Adipose tissue (tissue), 3 donors: ENCODE results near the gene KCNH1. TPM values are rescaled to one million over a fixed set of nuclear protein-coding genes. Genes with fewer than 3 reads are reported as not detected.

ENCODE experiments used
- H3K27ac ChIP-seq: one replicate; pipeline ENCODE4 v1.5.1; 2013; ENCODE audit warnings: low read depth, low read length
- WGBS, 3 donors: extraction: QIAGEN DNeasy Blood & Tissue Kit; methylation state at CpG; one replicate each; pipeline ENCODE4 v1.1.7; 2013; 5-methylcytosine and 5-hydroxymethylcytosine counted together
- polyA plus RNA-seq, 3 donors: library from polyadenylated mRNA; stranded (reverse); fragments of 200-250 nt; gene quantifications; one replicate each; pipeline ENCODE4 v1.2.3, GENCODE V29; 2013
- donor health status: healthy with polysubstance abuse.
- donor health status: Bipolar disorder and iron deficiency.
- donor health status: healthy.

The KCNH1 gene
- polyA plus RNA-seq, 3 donors = 0.08 to 0.15 TPM; not detected in 1

DNA sequence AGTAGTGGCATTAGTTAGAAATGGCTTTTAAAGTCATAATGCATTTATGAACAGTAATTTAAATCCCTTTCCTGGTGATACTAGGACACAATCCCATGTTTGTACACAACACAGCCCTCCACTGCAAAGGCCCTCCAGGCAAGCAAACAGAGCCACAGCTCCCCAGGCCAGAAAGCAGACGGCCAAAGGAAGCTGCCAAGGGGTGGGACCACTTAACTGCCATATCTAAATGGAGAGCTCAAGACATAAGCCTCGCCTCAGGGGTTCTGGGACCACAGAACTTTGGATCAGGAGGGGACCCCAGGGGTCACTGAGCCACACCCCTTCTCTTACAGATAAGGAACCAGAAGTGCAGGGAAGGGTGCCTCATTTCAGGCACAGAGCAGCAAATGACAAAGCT, 189.7 kb downstream of the KCNH1 start:
- 21 to 42% (median 35%) methylated on average over 2 of the region's 2 CpGs for WGBS, 3 donors
- H3K27ac ChIP-seq = no peak overlapping the region

DNA sequence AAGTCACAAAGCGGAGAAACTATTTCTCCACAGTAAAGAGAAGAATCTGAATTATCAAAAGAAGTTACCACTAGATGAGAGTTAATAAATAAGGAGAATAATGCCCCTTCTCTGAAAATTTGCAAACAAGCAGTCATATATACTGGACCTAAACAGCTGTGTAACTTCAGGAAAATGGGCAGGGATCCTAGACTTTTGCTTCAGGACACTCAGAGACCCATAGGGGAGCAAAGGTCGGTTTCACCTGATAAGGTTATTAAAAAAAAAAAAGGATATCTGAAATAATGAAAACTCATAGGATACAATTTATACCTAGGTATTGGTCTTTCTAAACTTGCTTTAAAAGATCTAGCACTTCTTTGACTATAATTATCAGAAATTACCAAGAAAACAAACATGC, 191.4 kb downstream of the KCNH1 start:
- WGBS, 3 donors = 57 to 83% (median 82%) methylated on average over 2 of the region's 2 CpGs
- no peak overlapping the region for H3K27ac ChIP-seq

DNA sequence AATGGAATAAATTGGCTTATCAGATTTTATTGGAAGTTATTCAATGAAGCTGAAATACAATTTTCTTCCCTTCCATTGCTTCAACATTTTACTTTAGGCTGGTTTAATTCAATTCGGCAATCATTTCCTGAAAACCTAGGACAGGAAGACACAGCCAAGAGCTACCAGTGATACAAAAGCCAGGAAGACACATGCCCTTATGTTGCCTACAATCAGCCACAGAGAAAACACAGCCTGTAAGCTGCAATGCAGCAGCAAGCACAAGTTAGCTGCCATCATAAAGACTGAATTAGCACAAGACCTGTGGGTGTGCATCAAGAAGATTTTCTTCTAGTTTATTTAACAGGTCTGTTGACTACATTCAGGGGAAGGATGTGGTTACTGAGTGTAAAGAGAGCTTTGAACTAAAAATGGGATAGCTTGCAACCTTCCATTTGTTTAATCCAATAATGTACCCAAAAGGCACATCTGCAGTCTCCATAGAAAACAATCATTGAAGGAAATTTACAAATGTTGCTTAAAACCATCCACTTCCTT, 193.8 kb downstream of the KCNH1 start:
- 35 to 81% (median 39%) methylated on average over 1 of the region's 1 CpG for WGBS, 3 donors
- no peak overlapping the region for H3K27ac ChIP-seq

DNA sequence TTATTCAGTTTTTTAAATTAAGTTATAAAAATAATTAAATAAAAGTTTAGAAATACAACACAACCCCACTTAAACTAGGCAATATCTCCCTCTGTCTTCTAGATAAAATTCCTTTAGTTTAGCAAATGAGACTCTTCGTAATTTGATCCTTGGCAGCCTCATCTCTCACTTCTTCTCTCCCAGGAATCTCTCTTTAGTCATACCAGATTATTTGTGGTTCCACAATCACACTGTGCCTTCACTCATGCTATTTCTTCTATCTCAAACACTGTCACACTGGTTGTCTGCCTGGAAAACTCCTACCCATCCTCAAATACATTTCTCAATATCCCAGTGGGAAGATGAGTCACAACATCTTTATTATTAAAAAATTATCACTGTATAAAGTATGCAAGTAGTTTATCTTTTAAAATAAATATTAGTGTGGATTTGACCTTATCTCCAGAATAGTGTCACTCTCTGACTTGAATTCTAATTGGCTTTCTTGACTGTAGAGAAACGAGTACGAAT, 195.5 kb downstream of the KCNH1 start:
- 57 to 80% (median 75%) methylated on average over 3 of the region's 3 CpGs for WGBS, 3 donors
- H3K27ac ChIP-seq = no peak overlapping the region

DNA sequence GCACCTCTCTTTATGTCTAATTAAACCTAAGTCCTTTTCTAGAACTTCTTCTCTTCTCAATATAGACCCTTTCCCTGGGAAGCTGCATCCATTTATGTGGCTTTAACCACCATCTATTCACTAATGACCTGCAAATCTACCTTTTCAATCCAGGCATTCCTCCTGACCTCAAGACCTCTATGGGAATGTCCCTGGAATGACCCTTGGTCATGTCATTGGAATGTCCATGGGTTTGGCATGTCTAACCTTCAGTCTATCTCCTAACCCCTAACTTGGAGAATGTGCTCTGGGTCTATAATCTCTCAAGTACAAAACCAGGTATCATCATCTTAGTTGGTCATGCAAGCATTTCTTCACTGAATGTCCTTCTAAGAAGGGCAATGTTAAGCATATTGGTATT, 196.1 kb downstream of the KCNH1 start:
- no peak overlapping the region for H3K27ac ChIP-seq

DNA sequence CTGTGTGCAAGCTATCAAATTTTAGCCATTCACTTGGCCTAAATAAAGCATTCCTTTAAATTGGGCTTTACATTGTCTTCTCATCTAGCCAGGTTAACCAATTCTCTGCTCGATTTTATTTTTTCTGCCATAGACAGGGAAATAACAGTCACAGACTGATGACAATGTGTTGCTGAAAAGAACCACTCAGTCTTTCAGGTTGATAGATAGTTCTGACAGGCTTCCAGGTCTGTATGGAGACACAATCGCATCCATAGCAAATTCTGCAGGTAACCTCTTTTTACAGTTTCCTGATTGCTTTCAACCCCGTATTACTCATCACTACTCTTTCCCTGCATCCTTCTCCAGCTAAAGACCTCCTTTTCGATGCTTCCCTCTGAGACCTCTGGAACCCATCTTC, 198.0 kb downstream of the KCNH1 start:
- no peak overlapping the region for H3K27ac ChIP-seq
- 74 to 86% (median 84%) methylated on average over 4 of the region's 4 CpGs for WGBS, 3 donors

DNA sequence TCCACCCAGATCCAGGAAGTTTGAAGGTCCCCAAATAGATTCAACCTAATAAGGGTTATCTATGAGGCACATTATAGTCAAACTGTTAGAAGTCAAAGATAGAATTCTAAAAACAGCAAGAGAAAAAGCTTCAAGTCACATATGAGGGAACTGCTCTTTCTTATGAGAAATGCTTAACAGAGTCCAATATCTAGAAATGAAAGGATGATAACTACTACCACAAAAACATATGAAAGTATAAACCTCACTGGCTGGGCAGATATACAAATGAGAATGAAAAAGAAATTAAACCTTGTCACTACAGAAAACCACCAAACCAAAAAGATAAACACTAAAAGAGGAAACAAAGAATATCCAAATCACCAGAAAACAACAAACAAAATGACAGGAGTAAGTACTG, 201.8 kb downstream of the KCNH1 start:
- no peak overlapping the region for H3K27ac ChIP-seq

DNA sequence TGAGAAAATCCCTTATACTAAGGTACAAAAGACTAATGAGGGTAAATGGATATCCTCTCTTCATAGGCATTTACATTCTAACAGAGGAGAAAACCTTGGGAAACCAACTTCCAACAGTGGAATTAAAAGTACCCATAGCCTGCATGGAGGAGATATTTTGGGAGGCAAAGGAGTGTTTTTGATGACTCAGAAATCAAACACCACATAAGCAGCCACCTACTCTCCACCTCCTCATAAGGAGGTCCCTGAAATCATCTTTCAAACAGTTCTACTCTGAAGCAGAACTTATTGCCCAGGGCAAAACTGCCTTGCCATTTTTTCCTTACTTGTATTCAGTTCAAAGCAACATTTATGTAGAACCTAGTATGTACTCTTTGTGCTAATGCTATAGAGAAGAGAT, 211.3 kb downstream of the KCNH1 start:
- no peak overlapping the region for H3K27ac ChIP-seq

DNA sequence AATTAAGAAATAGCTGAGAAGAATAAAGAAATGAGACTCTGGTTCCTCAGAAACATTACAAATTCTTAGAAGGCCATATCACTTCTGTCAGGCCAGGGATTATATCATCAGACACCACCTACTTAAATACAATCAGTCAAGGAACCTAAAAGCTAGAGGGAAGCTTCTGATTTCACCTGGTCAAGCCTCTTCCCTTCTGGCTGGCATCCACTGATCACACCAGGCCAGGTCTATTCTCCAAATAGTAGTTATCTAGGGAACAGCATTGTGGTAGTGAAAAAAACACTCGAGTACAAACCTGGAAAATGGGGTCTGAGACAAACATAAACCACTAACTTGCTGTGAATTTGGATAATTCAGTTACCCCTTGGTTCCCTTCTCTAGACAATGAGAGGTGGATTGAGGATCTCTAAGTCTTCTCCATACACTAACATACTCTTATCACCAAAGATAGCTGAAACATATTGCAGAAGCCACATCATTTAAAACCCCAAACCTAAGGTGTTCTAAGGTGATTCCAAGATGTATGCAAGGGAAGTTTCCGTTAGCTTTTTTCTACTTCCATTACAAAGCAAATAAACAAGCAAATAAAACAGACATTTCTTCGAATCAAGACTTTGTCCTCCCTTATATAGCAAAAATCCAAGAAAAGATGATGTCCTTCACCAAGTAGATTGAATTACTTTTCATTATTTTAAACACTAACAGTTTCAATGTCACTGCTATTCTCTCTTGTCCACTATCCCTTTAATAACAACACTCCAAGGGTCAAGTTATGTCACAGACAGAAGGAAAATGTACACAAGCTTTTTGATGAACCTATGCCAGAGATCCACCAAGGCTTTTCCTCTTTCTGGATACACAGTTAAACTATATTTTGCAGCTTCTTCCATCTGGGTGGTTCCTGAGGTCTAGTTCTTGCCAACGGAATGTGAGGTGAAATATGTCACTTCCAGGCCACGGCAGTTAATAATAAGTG, 212.9 kb downstream of the KCNH1 start:
- WGBS, 3 donors = 70 to 81% (median 73%) methylated on average over 5 of the region's 5 CpGs
- H3K27ac ChIP-seq = no peak overlapping the region

DNA sequence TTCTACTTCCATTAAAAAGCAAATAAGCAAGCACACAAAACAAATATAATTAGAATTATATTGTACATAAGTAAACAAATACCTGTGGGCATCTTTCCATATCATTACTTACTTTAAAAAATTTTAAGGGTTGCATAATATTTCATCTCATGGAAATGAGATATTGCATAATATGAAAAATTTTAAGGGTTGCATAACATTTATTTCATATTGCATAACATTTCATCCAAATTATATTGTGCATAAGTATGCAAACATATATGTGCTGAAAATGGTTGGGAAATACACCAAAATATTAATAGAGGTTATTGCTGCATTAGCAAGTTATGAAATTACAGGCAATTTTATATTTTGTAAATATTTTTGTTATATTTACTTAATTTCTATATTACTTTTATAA, 213.7 kb downstream of the KCNH1 start:
- no peak overlapping the region for H3K27ac ChIP-seq

DNA sequence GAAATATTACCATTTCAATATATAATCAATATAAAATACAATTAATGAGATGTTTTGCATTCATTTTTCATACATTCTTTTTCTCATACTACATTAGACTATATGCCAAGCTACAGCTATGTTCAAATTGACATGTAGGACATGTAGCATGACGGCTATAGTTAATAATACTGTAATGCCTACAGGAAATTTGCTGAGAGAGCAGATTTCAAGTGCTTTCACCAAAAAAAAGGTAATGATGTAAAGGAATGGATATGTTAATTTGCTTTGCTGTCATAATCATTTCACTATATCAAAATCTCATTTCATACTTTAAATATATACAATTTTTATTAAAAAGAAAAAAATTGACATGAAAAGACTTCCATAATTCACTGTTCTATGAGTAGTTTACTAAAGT, 215.1 kb downstream of the KCNH1 start:
- WGBS, 3 donors = 41 to 92% (median 89%) methylated on average over 1 of the region's 1 CpG
- no peak overlapping the region for H3K27ac ChIP-seq

DNA sequence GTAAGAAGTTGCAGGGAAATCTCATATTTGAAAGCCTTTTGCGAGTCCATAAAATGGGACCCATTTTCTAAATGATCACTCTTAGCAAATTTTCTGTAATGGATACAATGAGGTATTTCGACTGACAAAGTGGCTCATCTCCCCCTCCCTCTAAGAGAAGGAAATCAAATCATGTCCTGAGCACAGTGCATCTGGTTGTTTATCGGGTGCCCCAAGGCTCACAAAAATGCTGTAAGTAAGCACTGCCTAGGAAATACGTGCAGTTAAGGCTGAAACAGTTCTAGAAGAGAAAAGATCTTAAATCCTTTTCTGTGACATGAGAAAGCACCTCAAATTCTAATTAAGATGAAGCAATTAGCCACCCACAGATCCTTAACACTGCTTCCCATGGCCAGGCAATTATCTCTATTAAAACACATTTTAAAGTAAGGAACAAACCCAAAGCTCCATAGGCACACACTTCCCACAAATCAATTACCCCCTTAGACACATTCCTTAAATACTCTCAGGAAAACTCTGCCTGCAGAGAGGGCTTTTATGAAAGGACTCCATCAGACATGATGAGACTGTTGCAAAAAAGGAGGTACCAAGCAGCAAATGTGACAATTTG, 216.3 kb downstream of the KCNH1 start:
- H3K27ac ChIP-seq = no peak overlapping the region
- 70 to 79% (median 71%) methylated on average over 4 of the region's 4 CpGs for WGBS, 3 donors

DNA sequence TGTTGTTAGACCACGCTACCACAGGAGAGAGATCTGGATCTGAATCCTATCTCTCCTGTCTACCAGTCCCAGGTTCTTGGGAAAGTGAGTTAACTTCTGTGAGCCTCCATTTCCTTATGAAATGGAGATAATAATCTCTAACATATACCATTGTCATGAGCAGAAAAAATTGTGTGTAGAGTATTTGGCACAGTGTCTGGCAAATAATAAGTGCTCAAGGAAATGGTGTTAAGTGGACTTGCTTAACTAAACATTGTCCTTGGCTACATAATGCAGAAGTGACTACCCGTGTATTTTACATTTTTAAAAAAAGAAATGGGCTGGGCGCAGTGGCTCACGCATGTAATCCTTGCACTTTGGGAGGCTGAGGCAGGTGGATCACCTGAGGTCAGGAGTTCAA, 217.4 kb downstream of the KCNH1 start:
- no peak overlapping the region for H3K27ac ChIP-seq
- 70 to 76% (median 73%) methylated on average over 4 of the region's 4 CpGs for WGBS, 3 donors

DNA sequence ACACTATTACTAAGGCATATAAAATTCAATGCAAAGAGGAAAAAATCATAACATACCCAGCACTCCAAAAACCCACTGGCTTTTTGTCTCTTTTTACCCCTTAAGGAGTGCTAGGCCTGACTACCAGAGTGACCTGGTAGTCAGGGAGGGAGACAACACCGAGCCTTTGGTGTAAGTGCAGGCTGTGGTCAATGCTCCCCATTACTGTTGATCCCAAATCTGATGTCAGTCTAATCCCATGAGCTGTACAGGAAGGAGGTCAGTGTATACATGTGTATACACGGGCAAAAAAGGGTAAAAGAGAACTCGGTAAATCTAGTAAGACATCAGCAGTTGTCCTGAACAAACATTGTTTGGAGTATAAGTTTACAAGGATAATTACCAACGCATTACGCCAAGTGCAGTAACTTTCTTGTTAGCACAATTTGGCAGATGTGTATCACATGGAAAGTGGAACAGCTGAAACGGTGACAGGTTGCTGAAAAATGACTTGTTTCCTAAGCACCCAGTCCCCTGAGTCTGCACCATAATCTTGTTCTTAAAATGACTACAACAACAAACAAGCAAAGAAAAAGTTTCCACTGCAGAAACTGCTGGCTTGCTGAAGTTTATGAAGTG, 217.9 kb downstream of the KCNH1 start:
- 28 to 62% (median 56%) methylated on average over 6 of the region's 6 CpGs for WGBS, 3 donors
- H3K27ac ChIP-seq = no peak overlapping the region

DNA sequence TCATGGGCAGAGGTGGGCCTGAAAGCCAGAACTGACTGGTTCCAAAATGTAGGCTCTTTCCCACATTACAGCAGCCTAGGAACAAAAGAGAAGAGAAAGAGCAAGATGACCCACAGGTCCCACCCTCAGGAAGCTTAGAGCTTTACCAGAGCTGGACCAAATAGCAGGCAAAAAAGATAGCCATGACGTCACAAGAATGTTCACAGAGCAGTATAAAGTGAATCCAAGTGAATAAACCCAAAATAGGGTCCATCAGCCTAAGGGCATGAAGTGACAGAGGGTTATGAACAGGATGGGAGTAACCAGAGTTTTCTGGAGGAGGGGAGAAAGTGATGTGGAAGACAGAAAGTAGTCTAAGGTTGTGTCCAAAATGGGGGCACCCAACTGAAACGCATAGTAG, 221.2 kb downstream of the KCNH1 start:
- no peak overlapping the region for H3K27ac ChIP-seq
- WGBS, 3 donors = 76 to 83% (median 81%) methylated on average over 2 of the region's 2 CpGs

DNA sequence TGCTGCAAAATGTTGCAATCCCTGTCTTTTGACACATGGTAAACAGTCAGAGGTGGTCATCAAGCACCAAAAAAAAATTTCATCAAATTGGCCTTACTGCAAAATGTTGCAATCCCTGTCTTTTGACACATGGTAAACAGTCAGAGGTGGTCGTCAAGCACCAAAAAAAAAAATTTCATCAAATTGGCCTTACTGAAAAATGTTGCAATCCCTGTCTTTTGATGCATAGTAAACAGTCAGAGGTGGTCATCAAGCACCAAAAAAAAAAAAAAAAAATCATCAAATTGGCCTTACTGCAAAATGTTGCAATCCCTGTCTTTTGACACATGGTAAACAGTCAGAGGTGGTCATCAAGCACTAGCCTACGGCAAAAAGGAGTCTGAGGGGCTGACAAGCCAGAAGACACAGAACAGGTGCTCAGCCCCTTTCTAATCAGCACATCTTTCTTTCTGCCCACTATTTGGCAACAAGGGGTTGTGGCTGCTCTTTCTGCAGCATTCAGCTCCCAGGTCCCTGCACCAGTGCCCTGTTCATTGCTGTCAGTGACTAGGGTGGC, 223.8 kb downstream of the KCNH1 start:
- 33 to 50% (median 41%) methylated on average over 2 of the region's 2 CpGs for WGBS, 3 donors
- H3K27ac ChIP-seq = no peak overlapping the region

DNA sequence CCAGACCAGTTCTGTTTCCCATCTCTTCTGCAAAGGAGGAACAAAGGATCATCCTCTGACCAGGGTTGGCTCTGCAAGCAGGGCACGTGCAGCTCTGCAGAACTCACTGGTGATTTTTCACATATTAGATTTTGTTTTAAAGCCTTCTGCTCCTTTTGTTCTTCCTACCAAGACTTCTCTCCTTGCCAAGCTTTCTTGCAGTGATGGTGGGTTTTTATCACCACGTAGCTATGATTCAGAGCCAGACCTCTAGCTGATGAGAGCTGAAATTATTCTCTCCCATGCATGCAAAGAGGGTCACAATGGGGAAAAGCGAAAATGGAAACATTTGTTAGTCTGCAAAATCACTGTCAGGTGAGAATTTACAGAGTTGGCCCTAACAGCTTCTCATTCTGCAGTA, 225.2 kb downstream of the KCNH1 start:
- 56 to 64% (median 57%) methylated on average over 3 of the region's 3 CpGs for WGBS, 3 donors
- H3K27ac ChIP-seq = no peak overlapping the region

DNA sequence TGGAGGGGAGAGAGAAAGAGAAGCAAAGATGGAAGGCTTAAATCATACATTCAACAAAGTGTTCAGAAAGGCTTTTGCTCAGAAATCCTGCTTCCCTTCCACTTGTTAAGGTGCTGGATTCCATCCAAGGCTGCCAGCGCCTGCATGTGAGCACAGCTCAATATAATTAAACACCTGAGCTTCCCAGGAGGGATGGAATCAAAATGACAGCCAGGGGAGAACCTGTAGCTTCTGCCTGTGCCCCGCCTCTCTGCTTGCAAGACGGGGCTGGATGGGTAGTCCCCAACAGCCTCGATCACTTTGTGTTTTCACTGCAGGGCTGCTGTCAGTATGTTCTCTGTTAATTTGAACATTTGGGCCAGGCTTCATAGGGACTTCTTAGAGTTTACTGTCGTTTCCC, 225.7 kb downstream of the KCNH1 start:
- WGBS, 3 donors = 33 to 57% (median 48%) methylated on average over 5 of the region's 5 CpGs
- H3K27ac ChIP-seq = no peak overlapping the region

DNA sequence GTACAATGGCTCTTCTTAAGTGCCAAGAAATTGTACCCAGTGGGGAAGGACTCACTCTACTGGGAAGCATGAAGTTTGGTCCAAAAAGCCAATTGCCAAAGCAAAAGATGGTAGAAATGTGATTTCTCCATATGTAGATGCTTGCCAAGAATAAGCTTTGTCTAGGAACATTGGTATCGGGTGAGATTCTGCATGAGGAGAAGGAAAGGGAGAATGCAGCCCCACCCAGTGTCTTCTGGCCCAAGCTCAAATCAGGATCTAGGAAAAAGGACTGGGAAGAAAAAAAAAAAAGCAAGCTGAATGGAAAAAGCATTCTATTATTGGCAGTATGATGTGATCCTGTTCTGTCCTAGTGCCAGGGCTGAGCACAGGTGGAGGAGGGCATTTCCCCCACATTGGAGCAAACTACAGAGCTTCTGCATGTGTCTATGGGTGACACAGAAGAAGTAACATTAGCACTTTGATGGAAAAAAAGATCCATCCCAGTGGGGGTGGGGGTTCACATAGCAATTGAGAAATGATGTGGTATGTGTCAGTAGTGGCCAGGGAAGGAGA, 226.6 kb downstream of the KCNH1 start:
- WGBS, 3 donors = 59 to 79% (median 60%) methylated on average over 1 of the region's 1 CpG
- no peak overlapping the region for H3K27ac ChIP-seq
